GM18499 (cell line): ENCODE data around the gene FBXL17.
A peak's percentile ranks its signal among the peaks of the same experiment; 100 is the strongest.
"Not testable (repeated sequence)": the region's sequence is repeated elsewhere in the genome, so short reads cannot be mapped to it uniquely, and the experiment has no call there.

Source experiments
- ATAC-seq: cut with Tn5 transposase; IDR thresholded peaks from one replicate; pipeline ENCODE4 v1.9.1; 2021; ENCODE audit warnings: moderate number of reproducible peaks; ENCODE audit not compliant: insufficient read depth, unreplicated experiment

The FBXL17 gene

DNA sequence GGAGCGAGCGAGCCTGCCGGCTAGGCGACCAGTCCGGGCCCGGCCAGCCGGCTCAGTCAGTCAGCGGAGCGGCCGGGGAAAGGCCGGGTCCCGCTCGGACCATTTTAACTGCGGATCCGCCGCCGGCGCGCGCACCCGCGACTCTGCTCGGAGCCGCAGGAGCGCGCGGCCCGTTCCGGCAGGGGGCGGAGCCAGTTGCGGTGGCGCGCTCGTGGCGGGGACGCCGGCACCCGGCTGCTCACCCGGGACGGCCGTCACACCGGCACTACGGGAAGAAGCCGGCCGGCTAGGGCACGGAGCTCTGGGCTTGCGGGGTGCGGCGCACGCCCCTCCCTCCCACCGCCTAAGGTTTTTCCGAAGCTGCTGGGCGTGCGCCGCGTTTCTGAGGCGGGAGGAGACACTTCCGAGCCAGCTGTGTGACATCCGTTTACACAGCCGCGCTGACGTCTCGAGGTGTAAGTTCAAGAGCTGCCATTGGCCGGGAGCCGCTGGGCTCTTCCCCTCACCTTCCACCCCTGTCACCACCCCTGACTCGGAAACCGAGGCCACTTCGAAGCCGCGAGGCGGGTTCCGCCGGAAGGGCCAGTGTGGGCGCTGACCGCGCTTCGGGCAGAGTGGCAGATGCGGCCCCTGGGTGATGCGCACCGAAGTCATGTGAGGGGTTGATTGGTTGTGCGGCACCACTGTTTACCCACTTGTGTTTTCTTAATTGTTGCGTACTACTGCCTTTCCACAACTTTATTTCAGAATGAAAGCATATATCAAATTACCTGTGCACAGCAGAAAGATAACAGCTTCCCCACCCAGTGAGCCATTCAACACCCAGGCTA is at the start of gene FBXL17:
TSS of gene FBXL17 (minus strand) at position 145 of the 830 bp plus-strand sequence.
- ATAC-seq: peak; percentile 77

GRCh38 chr5:108430931-108431608 is 49.2 kb upstream of the FBXL17 start:
- ATAC-seq: no peak

DNA sequence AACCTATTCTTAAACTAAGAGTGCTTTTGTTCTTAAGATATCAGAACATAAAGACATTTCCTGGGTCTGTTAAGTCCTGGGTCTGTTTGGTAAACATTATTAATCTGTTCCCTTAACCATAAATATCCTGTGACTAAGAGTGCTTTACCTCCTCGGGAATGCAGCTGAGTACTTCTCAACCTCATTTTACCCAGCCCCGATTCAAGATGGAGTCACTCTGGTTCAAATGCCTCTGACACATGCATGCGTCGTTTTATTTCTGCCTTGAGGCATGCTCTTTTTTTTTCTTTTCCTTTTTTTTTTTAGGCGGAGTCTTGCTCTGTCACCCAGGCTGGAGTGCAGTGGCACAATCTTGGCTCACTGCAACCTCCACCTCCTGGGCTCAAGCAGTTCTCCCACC is 39.8 kb upstream of the FBXL17 start:
- ATAC-seq: no peak

GRCh38 chr5:108420755-108421154 is 38.9 kb upstream of the FBXL17 start:
- no peak for ATAC-seq

- ATAC-seq: no peak
These were observed 38.3 kb upstream of the FBXL17 start for GRCh38 chr5:108420158-108420557.

DNA sequence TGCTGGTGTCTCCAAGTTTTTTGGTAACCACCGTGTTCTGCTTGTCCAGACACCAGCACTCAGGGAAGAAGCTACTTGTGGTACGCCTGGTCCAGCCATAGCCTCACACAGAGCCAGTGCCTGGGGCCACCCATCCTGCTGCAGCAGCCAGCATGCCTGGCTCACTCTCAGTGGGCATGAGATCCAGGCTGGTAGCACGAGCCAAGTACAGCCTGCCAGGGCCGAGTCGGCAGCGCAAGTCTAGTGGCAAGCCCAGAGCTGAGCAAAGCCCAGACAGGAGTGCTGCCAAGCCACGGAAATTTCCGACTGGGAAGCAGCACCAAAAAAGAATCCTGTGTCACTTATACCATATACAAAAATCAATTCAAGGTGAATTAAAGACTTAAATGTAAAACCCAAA is 36.3 kb upstream of the FBXL17 start:
- no peak for ATAC-seq

DNA sequence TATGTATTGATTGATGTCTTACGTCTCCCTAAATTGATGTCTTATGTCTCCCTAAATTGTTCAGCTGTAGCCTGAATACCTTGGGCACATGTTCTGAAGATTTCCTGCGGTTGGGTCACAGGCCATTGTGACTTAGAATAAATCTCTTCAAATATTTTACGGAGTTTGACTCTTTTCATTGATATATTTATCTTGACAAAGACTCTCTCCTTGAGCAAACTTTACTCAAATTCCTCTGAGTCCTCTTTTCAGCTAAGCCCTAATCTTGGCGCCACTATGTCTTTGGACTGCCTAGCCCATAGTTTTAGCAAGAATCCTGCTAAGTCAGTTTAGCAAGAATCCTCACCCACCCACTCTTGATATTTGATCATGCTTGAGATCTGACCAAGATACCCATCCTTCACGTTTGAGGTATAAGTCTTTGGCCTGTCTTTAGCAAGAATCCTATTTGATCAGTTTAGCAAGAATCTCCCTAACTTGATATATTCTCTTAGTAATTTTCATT is 35.3 kb upstream of the FBXL17 start:
- ATAC-seq: no peak

GRCh38 chr5:108415726-108416125 is 33.8 kb upstream of the FBXL17 start:
- no peak for ATAC-seq

DNA sequence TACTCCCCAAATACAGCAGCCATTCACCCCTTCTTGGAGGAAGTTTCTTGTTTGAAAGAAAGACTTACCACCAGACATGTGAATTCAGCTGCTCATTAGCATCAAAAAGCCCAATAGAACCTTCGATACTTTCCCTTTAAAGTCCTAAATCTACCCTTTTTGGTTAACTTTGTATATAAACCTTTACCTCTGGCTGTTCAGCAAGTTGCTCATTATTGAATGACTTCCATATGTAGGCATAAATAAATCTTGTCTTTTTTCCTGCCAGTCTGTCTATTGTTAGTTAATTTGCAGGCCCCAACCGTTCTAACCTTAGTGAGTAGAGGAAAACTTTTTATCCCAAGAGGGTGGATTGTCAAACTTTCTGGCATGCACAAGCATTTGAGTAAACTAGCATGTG is 27.9 kb upstream of the FBXL17 start:
- no peak for ATAC-seq

DNA sequence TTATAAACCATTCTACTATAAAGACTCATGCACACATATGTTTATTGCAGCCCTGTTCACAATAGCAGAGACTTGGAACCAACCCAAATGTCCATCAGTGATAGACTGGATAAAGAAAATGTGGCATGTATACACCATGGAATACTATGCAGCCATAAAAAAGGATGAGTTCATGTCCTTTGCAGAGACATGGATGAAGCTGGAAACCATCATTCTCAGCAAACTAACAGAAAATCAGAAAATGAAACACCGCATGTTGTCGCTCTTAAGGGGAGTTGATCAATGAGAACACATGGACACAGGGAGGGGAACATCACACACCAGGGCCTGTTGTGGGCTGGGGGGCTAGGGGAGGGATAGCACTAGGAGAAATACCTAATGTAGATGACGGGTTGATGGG is 23.3 kb upstream of the FBXL17 start:
- not testable (repeated sequence) for ATAC-seq

DNA sequence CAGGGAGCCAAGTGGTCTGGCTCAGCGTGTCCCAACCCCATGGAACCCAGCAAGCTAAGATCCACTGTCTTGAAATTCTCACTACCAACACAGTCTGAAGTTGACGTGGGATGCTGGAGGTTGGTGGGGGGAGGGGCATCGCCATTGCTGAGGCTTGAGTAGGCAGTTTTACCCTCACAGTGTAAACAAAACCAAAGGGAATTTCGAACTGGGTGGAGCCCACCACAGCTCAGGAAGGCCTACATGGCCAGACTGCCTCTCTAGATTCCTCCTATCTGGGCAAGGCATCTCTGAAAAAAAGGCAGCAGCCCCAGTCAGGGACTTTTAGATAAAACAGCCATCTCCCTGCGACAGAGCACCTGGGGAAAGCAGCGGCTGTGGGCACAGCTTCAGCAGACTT is 17.1 kb upstream of the FBXL17 start:
- no peak for ATAC-seq

DNA sequence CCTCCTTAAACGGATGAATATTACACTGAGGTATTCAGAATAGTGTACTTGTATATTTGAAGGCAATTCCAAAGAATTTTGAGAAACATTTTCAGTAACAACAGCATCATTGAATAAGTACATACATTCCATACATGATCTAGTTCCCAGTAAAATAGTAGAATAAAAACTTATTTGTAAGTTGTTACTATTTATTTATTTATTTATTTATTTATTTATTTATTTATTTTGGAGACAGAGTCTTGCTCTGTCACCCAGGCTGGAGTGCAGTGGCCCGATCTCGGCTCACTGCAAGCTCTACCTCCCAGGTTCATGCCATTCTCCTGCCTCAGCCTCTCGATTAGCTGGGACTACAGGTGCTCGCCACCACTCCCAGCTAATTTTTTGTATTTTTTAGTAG is 14.9 kb upstream of the FBXL17 start:
- ATAC-seq: not testable (repeated sequence)

GRCh38 chr5:108387758-108388157 is 5.9 kb upstream of the FBXL17 start:
- ATAC-seq: no peak

DNA sequence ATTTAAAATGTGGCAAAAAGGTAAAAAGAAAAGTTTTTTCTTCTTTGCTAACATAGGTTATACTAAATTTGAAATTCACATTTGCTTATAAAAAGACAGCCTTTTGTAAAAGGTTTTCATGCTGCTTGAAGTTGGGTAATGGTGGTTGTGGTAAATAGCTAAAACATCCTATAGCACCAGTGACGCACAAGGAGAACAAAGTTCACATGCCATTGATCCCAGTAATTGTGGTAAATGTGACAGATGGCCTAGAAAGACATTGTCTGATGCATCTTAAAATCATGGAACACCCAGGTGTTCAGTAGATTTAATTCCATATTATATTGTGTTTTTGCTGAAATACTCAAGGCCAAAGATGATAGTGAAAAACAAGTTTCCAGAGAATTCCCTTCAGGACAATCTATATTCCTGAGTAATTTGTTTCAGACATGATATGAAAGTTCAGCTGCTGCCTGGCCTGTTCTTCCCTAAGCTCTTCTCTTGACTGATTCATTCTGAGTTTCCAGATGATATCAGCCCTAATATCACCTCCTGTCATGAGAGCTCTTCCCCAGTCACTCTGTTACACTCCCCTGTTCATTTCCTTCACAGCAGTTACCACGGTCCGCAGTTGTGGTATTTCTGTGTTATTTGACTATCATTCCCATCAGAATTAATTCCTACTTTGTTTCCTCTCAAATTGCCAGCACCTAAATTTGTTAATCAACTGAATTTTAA is 4.6 kb upstream of the FBXL17 start:
- no peak for ATAC-seq

- ATAC-seq: no peak
These were observed 2.8 kb upstream of the FBXL17 start for GRCh38 chr5:108384741-108385140.

DNA sequence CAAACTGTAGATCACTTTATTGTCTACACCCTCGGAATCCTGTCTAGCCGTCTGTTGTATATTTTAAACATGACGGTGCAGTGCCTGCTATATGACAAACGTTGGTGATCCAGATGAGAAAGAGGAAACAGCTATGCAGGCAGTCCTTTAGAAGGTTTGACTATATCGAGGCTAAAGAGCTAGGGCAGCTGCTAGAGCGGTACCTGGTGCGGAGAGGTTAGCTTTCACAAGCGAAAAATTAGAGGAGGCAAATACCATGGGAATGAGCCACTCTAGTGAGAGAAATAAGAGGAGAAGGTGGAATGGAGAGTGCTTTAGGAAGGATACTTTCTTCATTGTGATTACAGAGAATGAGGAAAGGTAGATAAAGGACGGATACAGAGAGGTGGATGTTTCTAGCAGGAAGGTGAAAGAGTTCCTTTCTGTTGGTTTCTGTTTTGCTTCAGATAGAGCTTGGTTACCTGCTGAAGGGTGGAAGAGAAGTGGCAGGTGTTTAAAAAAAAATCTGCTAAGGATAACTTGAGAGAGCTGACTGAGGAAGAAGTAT is 959 bp upstream of the FBXL17 start:
- no peak for ATAC-seq

DNA sequence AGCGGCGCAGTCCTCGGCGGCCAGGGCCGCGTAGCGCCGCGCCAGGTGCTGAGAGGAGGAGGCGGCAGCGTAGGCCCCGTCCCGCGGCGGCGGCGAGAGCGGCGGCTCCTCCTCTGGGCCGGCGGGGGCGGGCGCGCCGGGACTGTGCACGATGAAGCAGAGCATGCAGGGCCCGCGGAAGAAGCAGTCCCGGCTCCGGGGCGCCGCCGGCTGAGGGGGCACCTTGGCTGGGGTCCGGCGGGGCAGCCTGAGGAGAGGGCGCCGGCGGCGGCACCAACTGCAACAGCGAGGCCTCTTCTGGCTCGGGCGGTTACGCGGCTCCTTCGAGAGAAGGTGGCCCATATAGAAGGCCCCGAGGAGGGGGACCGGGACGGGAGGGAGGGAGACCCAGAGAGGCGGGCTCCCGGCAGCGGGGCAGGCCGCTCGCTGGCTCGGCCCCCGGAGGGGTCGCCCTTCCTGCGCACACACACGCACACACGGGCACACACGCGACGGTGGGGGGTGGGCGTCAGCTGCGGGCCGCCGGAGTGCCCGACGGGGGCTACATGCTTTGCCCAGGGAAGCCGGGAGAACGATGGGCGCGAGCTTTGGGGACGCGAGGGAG is 446 bp downstream of the FBXL17 start:
- ATAC-seq: peak; percentile 21

GRCh38 chr5:108380531-108381349 is 1.2 kb downstream of the FBXL17 start:
- ATAC-seq: peak; percentile 16

DNA sequence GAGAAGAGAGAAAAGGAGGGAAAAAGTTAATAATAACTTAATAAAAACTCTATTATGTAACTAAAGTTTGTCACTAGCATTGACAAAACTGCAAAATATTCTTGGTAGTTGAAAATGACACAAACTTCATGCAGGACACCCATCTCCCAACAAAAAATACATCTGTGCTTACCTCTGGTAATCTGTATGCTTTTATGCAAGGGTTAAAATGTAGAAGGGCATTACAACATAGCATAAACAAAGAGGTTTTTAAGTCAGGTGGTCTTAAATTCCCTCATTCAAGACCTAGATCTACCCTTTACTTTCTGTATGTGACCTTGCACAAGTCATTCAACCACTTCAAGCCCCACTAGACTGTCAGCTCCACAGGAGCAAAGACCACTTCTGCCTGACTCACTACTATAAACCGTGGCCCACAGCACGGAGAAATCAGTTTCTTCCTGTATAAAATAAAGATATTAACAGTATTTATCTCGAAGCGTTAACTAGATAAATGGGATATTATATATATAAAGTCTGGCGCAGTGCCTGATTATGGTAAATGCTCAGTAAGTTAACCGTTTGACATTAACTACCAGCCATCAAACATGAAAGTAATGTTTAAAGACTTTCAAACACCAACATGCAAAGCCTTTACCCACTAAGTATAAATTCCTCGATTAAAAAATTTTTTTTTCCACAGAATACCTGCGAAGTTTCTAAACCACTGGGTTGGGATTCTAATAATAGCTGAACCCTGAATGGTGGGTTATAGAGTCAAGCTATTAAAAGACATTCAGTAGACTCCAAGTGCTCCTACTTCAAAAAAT is 2.0 kb downstream of the FBXL17 start:
- no peak for ATAC-seq
